Uterus (tissue), 4 donors: ENCODE measurements around the gene SMAD1. TPM values are rescaled to one million over a fixed set of nuclear protein-coding genes. Genes with fewer than 3 reads are reported as not detected.

Experiments
- DNase-seq, 2 donors: peaks; one replicate each; pipeline ENCODE4 v3.0.0-alpha.2; 2019 to 2020
- H3K27ac ChIP-seq, 2 donors: fragments of 200-600 bp; sonication (generic); 1 replicate in 1 of 2; 2 replicates in 1 of 2; pipeline ENCODE4 v1.5.1; 2016 to 2018
- H3K27me3 ChIP-seq, 2 donors: fragments of 200-600 bp; sonication (generic); one replicate each; pipeline ENCODE4 v1.5.1; 2018 to 2019; ENCODE audit warnings: control low read depth in 1 of 2
- H3K36me3 ChIP-seq, 2 donors: fragments of 200-600 bp; sonication (generic); one replicate each; pipeline ENCODE4 v1.5.1; 2019; ENCODE audit warnings: control low read depth in 1 of 2
- H3K4me1 ChIP-seq, 2 donors: fragments of 200-600 bp; sonication (generic); one replicate each; pipeline ENCODE4 v1.5.1; 2018 to 2019; ENCODE audit warnings: control low read depth in 1 of 2
- H3K4me3 ChIP-seq, 2 donors: fragments of 200-600 bp; sonication (generic); 1 replicate in 1 of 2; 2 replicates in 1 of 2; pipeline ENCODE4 v1.5.1; 2018 to 2019; ENCODE audit warnings: mild to moderate bottlenecking in 1 of 2
- H3K9me3 ChIP-seq, 2 donors: fragments of 200-600 bp; sonication (generic); one replicate each; pipeline ENCODE4 v1.5.1; 2019; ENCODE audit warnings: control low read depth in 1 of 2
- CTCF ChIP-seq, 4 experiments: fragments of 200-600 bp in 2 of 4; fragments of 450-650 bp in 2 of 4; sonication (generic) in 2 of 4; IDR thresholded peaks; one replicate each; pipeline ENCODE4 v1.5.1; 2016 to 2019; ENCODE audit warnings: antibody characterized with exemption in 4 of 4, mild to moderate bottlenecking in 2 of 4, moderate library complexity in 1 of 4
- POLR2A ChIP-seq, 2 donors: fragments of 450-650 bp; IDR thresholded peaks; one replicate each; pipeline ENCODE4 v1.6.1; 2016; ENCODE audit warnings: antibody characterized with exemption in 2 of 2, mild to moderate bottlenecking in 1 of 2, moderate library complexity in 1 of 2
- intact Hi-C: fragments of 100-400 bp; cut with DNase I; formaldehyde crosslinking; loops from one replicate; pipeline ENCODE4 v1.15.1; 2023; ENCODE audit warnings: low total_unique reads
- total RNA-seq, 4 donors: library from RNA; depleted of rRNA in 3 of 4; stranded (reverse); fragments of >200 nt in 3 of 4; gene quantifications; one replicate each; pipeline versions ENCODE4 v1.1.0 to v1.2.4, GENCODE V29; 2014 to 2023
- donor health status: DM: yes; HTN: yes; CAD: no.

The SMAD1 gene
- total RNA-seq, 4 donors from 2014 or later = 29.1 to 81.4 (median 54.3) TPM

GRCh38 chr4:145498430-145498829, 16.8 kb downstream of the SMAD1 start:
- H3K4me1 ChIP-seq = no peaks in the 10 kb centered on the region
- TF ChIP-seq CTCF (IDR thresholded peaks at IDR 0.05) = no peak
- TF ChIP-seq POLR2A (IDR thresholded peaks at IDR 0.05) = no peak
- H3K27me3 ChIP-seq = no peaks in the 10 kb centered on the region
- H3K27ac ChIP-seq = peak overlapping the region in 1 of 2 donors; percentile 99
- no peaks in the 10 kb centered on the region for H3K9me3 ChIP-seq
- intact Hi-C loops = no loop called here
- no peak overlapping the region for H3K4me3 ChIP-seq
- no peaks in the 10 kb centered on the region for H3K36me3 ChIP-seq
- no peak for DNase-seq

GRCh38 chr4:145501051-145501660, 19.5 kb downstream of the SMAD1 start:
- no peaks in the 10 kb centered on the region for H3K9me3 ChIP-seq
- no peak overlapping the region for H3K4me3 ChIP-seq
- H3K27me3 ChIP-seq = no peaks in the 10 kb centered on the region
- DNase-seq = no peak
- H3K4me1 ChIP-seq = no peaks in the 10 kb centered on the region
- peak overlapping the region; percentile 1 to 99 for H3K27ac ChIP-seq
- no peaks in the 10 kb centered on the region for H3K36me3 ChIP-seq
- intact Hi-C loops = no loop called here
- TF ChIP-seq POLR2A (IDR thresholded peaks at IDR 0.05) = no peak
- no peak for TF ChIP-seq CTCF (IDR thresholded peaks at IDR 0.05)

- intact Hi-C loops = no loop called here
- TF ChIP-seq POLR2A (IDR thresholded peaks at IDR 0.05) (no peak), CTCF (IDR thresholded peaks at IDR 0.05) (no peak)
- H3K27ac ChIP-seq = peak overlapping the region in 1 of 2 donors; percentile 99
- no peaks in the 10 kb centered on the region for H3K9me3 ChIP-seq
- no peak for DNase-seq
- H3K4me3 ChIP-seq = no peak overlapping the region
- H3K27me3 ChIP-seq = no peaks in the 10 kb centered on the region
- H3K36me3 ChIP-seq = no peaks in the 10 kb centered on the region
- no peaks in the 10 kb centered on the region for H3K4me1 ChIP-seq
Observed at GRCh38 chr4:145502809-145503208, 21.2 kb downstream of the SMAD1 start.

GRCh38 chr4:145503486-145504072, 21.9 kb downstream of the SMAD1 start:
- Histone ChIP-seq H3K4me1 (no peaks in the 10 kb centered on the region), H3K9me3 (no peaks in the 10 kb centered on the region), H3K27ac (peak overlapping the region in 1 of 2 donors; percentile 99), H3K36me3 (no peaks in the 10 kb centered on the region), H3K4me3 (no peak overlapping the region), H3K27me3 (no peaks in the 10 kb centered on the region)
- no peak for TF ChIP-seq CTCF (IDR thresholded peaks at IDR 0.05)
- TF ChIP-seq POLR2A (IDR thresholded peaks at IDR 0.05) = no peak
- no peak for DNase-seq
- intact Hi-C loops = no loop called here

- Histone ChIP-seq H3K4me1 (no peaks in the 10 kb centered on the region), H3K36me3 (no peaks in the 10 kb centered on the region), H3K4me3 (no peak overlapping the region), H3K9me3 (no peaks in the 10 kb centered on the region), H3K27ac (peak overlapping the region in 1 of 2 donors; percentile 99), H3K27me3 (no peaks in the 10 kb centered on the region)
- intact Hi-C loops = no loop called here
- no peak for DNase-seq
- no peak for TF ChIP-seq CTCF (IDR thresholded peaks at IDR 0.05)
- no peak for TF ChIP-seq POLR2A (IDR thresholded peaks at IDR 0.05)
Observed at GRCh38 chr4:145505995-145506394, 24.3 kb downstream of the SMAD1 start.
